GM23248 (cell line): ENCODE results near the gene PIEZO1.

Source experiments
- EZH2 ChIP-seq: fragments of 200-600 bp; sonication (generic); IDR thresholded peaks from 2 replicates; pipeline ENCODE4 v1.6.1; 2018; ENCODE audit warnings: antibody characterized with exemption, mild to moderate bottlenecking; ENCODE audit not compliant: insufficient read depth, poor library complexity, severe bottlenecking
- EZH2phosphoT487 ChIP-seq: fragments of 200-600 bp; sonication (generic); IDR thresholded peaks from 2 replicates; pipeline ENCODE4 v1.6.1; 2018; ENCODE audit warnings: antibody characterized with exemption, moderate library complexity, mild to moderate bottlenecking, low read depth; ENCODE audit not compliant: insufficient read depth

- no peak for TF ChIP-seq EZH2
- TF ChIP-seq EZH2phosphoT487: no peak
Measured at GRCh38 chr16:88738151-88739084, 46.6 kb downstream of the PIEZO1 start.
